Fibroblast of skin of right quadriceps (primary cell): ENCODE results near the gene SCAF8.
A peak's percentile ranks its signal among the peaks of the same experiment; 100 is the strongest.
"Not testable (repeated sequence)": the region's sequence is repeated elsewhere in the genome, so short reads cannot be mapped to it uniquely, and the experiment has no call there.

Experiments used
- DNase-seq: peaks from one replicate; pipeline ENCODE4 v3.0.0-alpha.2; 2013

The SCAF8 gene

GRCh38 chr6:154782193-154782592 lies 49.0 kb downstream of the SCAF8 start:
- no peak for DNase-seq

- DNase-seq: no peak
These were observed 50.0 kb downstream of the SCAF8 start for GRCh38 chr6:154783229-154783628.

- DNase-seq: no peak
These were observed 51.9 kb downstream of the SCAF8 start for GRCh38 chr6:154785075-154785474.

GRCh38 chr6:154786144-154786868 lies 53.1 kb downstream of the SCAF8 start:
- DNase-seq: no peak

- DNase-seq: peak; percentile 68
These were observed 58.5 kb downstream of the SCAF8 start for GRCh38 chr6:154791556-154792317.

- DNase-seq: no peak
These were observed 59.1 kb downstream of the SCAF8 start for GRCh38 chr6:154792325-154792724.

- DNase-seq: no peak
These were observed 59.5 kb downstream of the SCAF8 start for GRCh38 chr6:154792761-154793160.

GRCh38 chr6:154796484-154796883 lies 63.3 kb downstream of the SCAF8 start:
- no peak for DNase-seq

GRCh38 chr6:154797857-154798256 lies 64.6 kb downstream of the SCAF8 start:
- no peak for DNase-seq

GRCh38 chr6:154800338-154800737 lies 67.1 kb downstream of the SCAF8 start:
- DNase-seq: no peak

- DNase-seq: peak; percentile 36
These were observed 72.2 kb downstream of the SCAF8 start for GRCh38 chr6:154805288-154805911.

GRCh38 chr6:154806804-154807203 lies 73.6 kb downstream of the SCAF8 start:
- DNase-seq: peak; percentile 31

GRCh38 chr6:154811663-154812062 lies 78.4 kb downstream of the SCAF8 start:
- not testable (repeated sequence) for DNase-seq

GRCh38 chr6:154814063-154814462 lies 80.8 kb downstream of the SCAF8 start:
- DNase-seq: no peak

- DNase-seq: peak; percentile 74
These were observed 83.0 kb downstream of the SCAF8 start for GRCh38 chr6:154815938-154816820.

GRCh38 chr6:154821099-154821498 lies 87.9 kb downstream of the SCAF8 start:
- DNase-seq: no peak

GRCh38 chr6:154821638-154822037 lies 88.4 kb downstream of the SCAF8 start:
- no peak for DNase-seq

- no peak for DNase-seq
These were observed 89.8 kb downstream of the SCAF8 start for GRCh38 chr6:154822947-154823558.

GRCh38 chr6:154824076-154824475 lies 90.9 kb downstream of the SCAF8 start:
- DNase-seq: peak; percentile 17

GRCh38 chr6:154829970-154830369 lies 96.8 kb downstream of the SCAF8 start:
- DNase-seq: no peak

GRCh38 chr6:154830771-154831170 lies 97.6 kb downstream of the SCAF8 start:
- no peak for DNase-seq

- no peak for DNase-seq
These were observed 102.1 kb downstream of the SCAF8 start for GRCh38 chr6:154835307-154835706.
